Measurements from ENCODE around the gene RGS19.
"Not testable (repeated sequence)": the region's sequence is repeated elsewhere in the genome, so short reads cannot be mapped to it uniquely, and the experiment has no call there.

The RGS19 gene

GRCh38 chr20:64090165-64090564, 10.8 kb upstream of the RGS19 start:
- no peak for DNase-seq
- Mint-ChIP-seq H3K4me3 (no peak overlapping the region), H3K36me3 (ENCODE audit: low read depth) (no peaks in the 10 kb centered on the region), H3K27me3 (ENCODE audit: low read depth, poor library complexity) (peaks cover 61% of the 10 kb centered on the region), H3K4me1 (peaks cover 6% of the 10 kb centered on the region), H3K9me3 (peaks cover 16% of the 10 kb centered on the region), H3K27ac (no peak overlapping the region)
- TF ChIP-seq CTCF (IDR thresholded peaks at IDR 0.05), result no peak

GRCh38 chr20:64088586-64088985, 9.3 kb upstream of the RGS19 start:
- peaks cover 11% of the 10 kb centered on the region for H3K4me1 Mint-ChIP-seq
- not testable (repeated sequence) for H3K36me3 Mint-ChIP-seq (ENCODE audit: low read depth); H3K4me3 Mint-ChIP-seq; H3K27ac Mint-ChIP-seq; DNase-seq
- H3K9me3 Mint-ChIP-seq, result peaks cover 16% of the 10 kb centered on the region
- H3K27me3 Mint-ChIP-seq (ENCODE audit: low read depth, poor library complexity), result peaks cover 73% of the 10 kb centered on the region

GRCh38 chr20:64087226-64087825, 8.0 kb upstream of the RGS19 start:
- H3K4me3 Mint-ChIP-seq; DNase-seq; H3K27ac Mint-ChIP-seq; H3K36me3 Mint-ChIP-seq (ENCODE audit: low read depth): not testable (repeated sequence)
- Mint-ChIP-seq H3K9me3 (peaks cover 16% of the 10 kb centered on the region), H3K27me3 (ENCODE audit: low read depth, poor library complexity) (peaks cover 79% of the 10 kb centered on the region), H3K4me1 (peaks cover 13% of the 10 kb centered on the region)

GRCh38 chr20:64086801-64087200, 7.5 kb upstream of the RGS19 start:
- Mint-ChIP-seq H3K27ac (no peak overlapping the region), H3K9me3 (peaks cover 16% of the 10 kb centered on the region), H3K4me3 (no peak overlapping the region), H3K36me3 (ENCODE audit: low read depth) (no peaks in the 10 kb centered on the region), H3K27me3 (ENCODE audit: low read depth, poor library complexity) (peaks cover 81% of the 10 kb centered on the region), H3K4me1 (peaks cover 15% of the 10 kb centered on the region)
- no peak for DNase-seq
- no peak for TF ChIP-seq CTCF (IDR thresholded peaks at IDR 0.05)

GRCh38 chr20:64084685-64085152, 5.4 kb upstream of the RGS19 start:
- Mint-ChIP-seq H3K27ac (no peak overlapping the region), H3K36me3 (ENCODE audit: low read depth) (no peaks in the 10 kb centered on the region), H3K9me3 (peaks cover 16% of the 10 kb centered on the region), H3K4me1 (peaks cover 27% of the 10 kb centered on the region), H3K4me3 (peak overlapping the region; percentile 88), H3K27me3 (ENCODE audit: low read depth, poor library complexity) (peaks cover 81% of the 10 kb centered on the region)
- TF ChIP-seq CTCF (IDR thresholded peaks at IDR 0.05), result no peak
- no peak for DNase-seq

GRCh38 chr20:64083804-64084684, 4.7 kb upstream of the RGS19 start, which contains the start of gene LKAAEAR1:
Gene LKAAEAR1, minus strand, starts transcription at chr20:64084398. Its CDS starts 179 bp downstream, at chr20:64084219.
- peak within 1 kb of the TSS; percentile 88 for H3K4me3 Mint-ChIP-seq
- H3K27ac Mint-ChIP-seq, result no peak within 1 kb of the TSS
- H3K36me3 Mint-ChIP-seq (ENCODE audit: low read depth), result no peaks in the 10 kb centered on the region
- peaks cover 28% of the 10 kb centered on the region for H3K4me1 Mint-ChIP-seq
- TF ChIP-seq CTCF (IDR thresholded peaks at IDR 0.05), result no peak
- no peak for DNase-seq
- H3K9me3 Mint-ChIP-seq, result peaks cover 16% of the 10 kb centered on the region
- H3K27me3 Mint-ChIP-seq (ENCODE audit: low read depth, poor library complexity), result peaks cover 75% of the 10 kb centered on the region

All from nephron progenitor cell (in vitro differentiated cells).